ENCODE results near the gene LRP1B.

GRCh38 chr2:141766225-141766624 lies 364.6 kb downstream of the LRP1B start:
- no peak for TF ChIP-seq CTCF (IDR thresholded peaks at IDR 0.05)
- TF ChIP-seq POLR2AphosphoS5 (IDR thresholded peaks at IDR 0.05), result no peak

Data from esophagus muscularis mucosa (tissue), 3 donors.